ENCODE measurements around the gene MYT1. TPM values are rescaled to one million over a fixed set of nuclear protein-coding genes. Genes with fewer than 3 reads are reported as not detected.

The MYT1 gene
- total and polyA plus RNA-seq, 2 donors (not counting 1 experiment from before 2014, with no cell fraction given), result not detected

DNA sequence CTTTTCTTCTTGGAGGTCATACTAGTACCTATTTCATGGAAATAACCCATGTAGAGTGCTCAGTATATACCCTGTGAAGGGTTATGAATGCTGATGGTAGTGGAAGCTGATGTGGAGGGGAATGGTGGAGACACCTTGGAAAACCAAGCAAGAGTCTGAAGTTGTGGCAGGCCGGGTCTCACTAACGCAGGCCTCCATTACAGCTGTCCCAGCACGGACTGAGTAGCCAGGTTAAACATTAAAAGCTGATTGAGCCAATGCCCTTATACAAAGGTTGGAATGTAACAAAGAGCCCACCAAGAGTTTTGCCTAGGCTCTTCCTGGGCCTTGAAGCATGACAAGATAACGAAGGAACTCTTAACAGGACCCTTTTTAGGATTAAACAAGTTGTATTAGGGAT is 89.2 kb downstream of the MYT1 start:
- Histone ChIP-seq H3K9ac (ENCODE audit: insufficient read depth, low read length) (no peak overlapping the region), H3K27me3 (ENCODE audit: control insufficient read depth, insufficient read depth, low read length) (peaks cover 11% of the 10 kb centered on the region), H2AFZ (ENCODE audit: low read length) (no peak overlapping the region), H3K4me2 (ENCODE audit: extremely low read depth, insufficient read depth, low read length) (no peak overlapping the region), H3K27ac (ENCODE audit: insufficient read depth, low read length) (no peak overlapping the region), H3K79me2 (ENCODE audit: control insufficient read depth, insufficient read depth, low read length) (peaks cover 7% of the 10 kb centered on the region), H3K36me3 (ENCODE audit: control insufficient read depth, insufficient read depth, low read length) (no peaks in the 10 kb centered on the region), H3K4me3 (replicated peaks in 1 of 4; ENCODE audit: control extremely low read depth in 1 of 4, insufficient read depth in 1 of 4, low read depth in 3 of 4, low read length in 4 of 4) (no peak overlapping the region), H4K20me1 (ENCODE audit: control insufficient read depth, extremely low read depth, insufficient read depth, low read length) (no peaks in the 10 kb centered on the region), H3K9me3 (ENCODE audit: control insufficient read depth, insufficient read depth, low read depth, low read length) (no peaks in the 10 kb centered on the region), H3K4me1 (ENCODE audit: control insufficient read depth, extremely low read depth, insufficient read depth, low read length) (peaks cover 4% of the 10 kb centered on the region)
- TF ChIP-seq, protein P1, sequence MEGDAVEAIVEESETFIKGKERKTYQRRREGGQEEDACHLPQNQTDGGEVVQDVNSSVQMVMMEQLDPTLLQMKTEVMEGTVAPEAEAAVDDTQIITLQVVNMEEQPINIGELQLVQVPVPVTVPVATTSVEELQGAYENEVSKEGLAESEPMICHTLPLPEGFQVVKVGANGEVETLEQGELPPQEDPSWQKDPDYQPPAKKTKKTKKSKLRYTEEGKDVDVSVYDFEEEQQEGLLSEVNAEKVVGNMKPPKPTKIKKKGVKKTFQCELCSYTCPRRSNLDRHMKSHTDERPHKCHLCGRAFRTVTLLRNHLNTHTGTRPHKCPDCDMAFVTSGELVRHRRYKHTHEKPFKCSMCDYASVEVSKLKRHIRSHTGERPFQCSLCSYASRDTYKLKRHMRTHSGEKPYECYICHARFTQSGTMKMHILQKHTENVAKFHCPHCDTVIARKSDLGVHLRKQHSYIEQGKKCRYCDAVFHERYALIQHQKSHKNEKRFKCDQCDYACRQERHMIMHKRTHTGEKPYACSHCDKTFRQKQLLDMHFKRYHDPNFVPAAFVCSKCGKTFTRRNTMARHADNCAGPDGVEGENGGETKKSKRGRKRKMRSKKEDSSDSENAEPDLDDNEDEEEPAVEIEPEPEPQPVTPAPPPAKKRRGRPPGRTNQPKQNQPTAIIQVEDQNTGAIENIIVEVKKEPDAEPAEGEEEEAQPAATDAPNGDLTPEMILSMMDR (conservative IDR thresholded peaks at IDR 0.05 in 1 of 2, IDR thresholded peaks at IDR 0.05 in 1 of 2; ENCODE audit: low read depth in 1 of 2, low read length in 2 of 2), result no peak
- TF ChIP-seq EZH2 (IDR thresholded peaks at IDR 0.05; ENCODE audit: low read length, missing control alignments), result no peak
- DNase-seq (ENCODE audit: low read depth in 2 of 2), result no peak

DNA sequence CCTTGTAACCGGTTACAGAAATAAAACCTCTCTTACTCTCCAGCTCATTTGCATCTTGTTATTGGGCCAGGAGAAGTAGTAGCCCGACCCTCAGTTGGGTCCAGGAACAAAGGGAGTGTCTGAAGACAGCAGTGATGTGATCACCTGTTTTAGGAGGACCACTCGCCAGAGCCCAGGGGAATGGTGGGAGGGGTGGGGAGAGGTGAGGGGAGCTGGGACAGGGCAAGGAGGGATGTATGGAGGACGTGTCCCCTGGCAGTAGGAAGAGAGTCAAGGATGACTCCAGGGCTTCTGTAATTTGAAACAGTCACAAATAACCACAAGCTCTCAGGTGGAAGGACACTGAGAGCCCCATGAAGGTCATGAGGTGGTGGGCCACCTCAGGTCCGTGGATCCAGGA is 89.9 kb downstream of the MYT1 start:
- Histone ChIP-seq H3K4me2 (ENCODE audit: extremely low read depth, insufficient read depth, low read length) (no peak overlapping the region), H4K20me1 (ENCODE audit: control insufficient read depth, extremely low read depth, insufficient read depth, low read length) (no peaks in the 10 kb centered on the region), H2AFZ (ENCODE audit: low read length) (no peak overlapping the region)

DNA sequence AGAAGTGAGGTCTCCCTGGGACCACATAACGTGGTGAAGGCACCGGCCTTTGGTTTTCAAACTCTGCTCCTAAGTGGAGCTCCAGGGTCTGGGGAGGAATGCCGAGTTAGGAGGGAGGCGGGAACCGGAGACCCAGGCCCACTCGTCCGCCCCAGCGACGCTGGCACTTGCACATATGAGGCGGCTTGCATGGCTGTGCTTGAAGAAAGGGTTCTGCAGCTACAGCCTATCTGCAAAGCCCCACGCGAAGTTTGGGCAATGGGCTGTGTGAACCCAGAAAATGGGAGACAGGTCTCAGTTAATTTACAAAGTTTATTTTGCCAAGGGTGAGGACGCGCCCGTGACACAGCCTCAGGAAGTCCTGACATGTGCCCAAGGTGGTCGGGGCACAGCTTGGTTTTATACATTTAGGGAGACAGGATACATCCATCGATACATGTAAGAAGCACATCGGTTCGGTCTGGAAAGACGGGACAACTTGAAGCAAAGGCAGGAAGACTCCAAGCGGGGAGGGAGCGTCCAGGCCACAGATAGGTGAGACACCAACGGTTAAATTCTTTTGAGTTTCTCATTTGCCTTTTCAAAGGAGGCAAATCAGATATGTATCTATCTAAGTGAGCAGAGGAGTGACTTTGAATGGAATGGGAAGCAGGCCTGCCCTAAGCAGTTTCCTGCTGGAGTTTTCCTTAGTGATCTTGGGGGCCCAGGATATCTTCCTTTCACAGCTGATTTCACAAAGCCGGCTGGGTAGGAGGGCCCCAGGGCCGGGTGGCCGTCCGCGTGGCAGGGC is 90.5 kb downstream of the MYT1 start:
- TF ChIP-seq, protein P1 (conservative IDR thresholded peaks at IDR 0.05 in 1 of 2, IDR thresholded peaks at IDR 0.05 in 1 of 2; ENCODE audit: low read depth in 1 of 2, low read length in 2 of 2), result no peak
- TF ChIP-seq EZH2 (IDR thresholded peaks at IDR 0.05; ENCODE audit: low read length, missing control alignments), result no peak
- H3K9me3 ChIP-seq (ENCODE audit: control insufficient read depth, insufficient read depth, low read depth, low read length), result no peaks in the 10 kb centered on the region
- H3K79me2 ChIP-seq (ENCODE audit: control insufficient read depth, insufficient read depth, low read length), result peaks cover 7% of the 10 kb centered on the region
- peaks cover 4% of the 10 kb centered on the region for H3K4me1 ChIP-seq (ENCODE audit: control insufficient read depth, extremely low read depth, insufficient read depth, low read length)
- peak overlapping the region; percentile 41 to 93 (median 56) for H3K4me3 ChIP-seq (replicated peaks in 1 of 4; ENCODE audit: control extremely low read depth in 1 of 4, insufficient read depth in 1 of 4, low read depth in 3 of 4, low read length in 4 of 4)
- no peaks in the 10 kb centered on the region for H4K20me1 ChIP-seq (ENCODE audit: control insufficient read depth, extremely low read depth, insufficient read depth, low read length)
- H3K27ac ChIP-seq (ENCODE audit: insufficient read depth, low read length), result peak overlapping the region; percentile 63
- H2AFZ ChIP-seq (ENCODE audit: low read length), result peak overlapping the region; percentile 92
- no peaks in the 10 kb centered on the region for H3K36me3 ChIP-seq (ENCODE audit: control insufficient read depth, insufficient read depth, low read length)
- DNase-seq (ENCODE audit: low read depth in 2 of 2), result no peak
- peak overlapping the region; percentile 81 for H3K4me2 ChIP-seq (ENCODE audit: extremely low read depth, insufficient read depth, low read length)
- peak overlapping the region; percentile 82 for H3K9ac ChIP-seq (ENCODE audit: insufficient read depth, low read length)
- peaks cover 8% of the 10 kb centered on the region for H3K27me3 ChIP-seq (ENCODE audit: control insufficient read depth, insufficient read depth, low read length)

More for the DNA sequence above, 89.9 kb downstream of the MYT1 start:
- Histone ChIP-seq H3K4me3 (replicated peaks in 1 of 4; ENCODE audit: control extremely low read depth in 1 of 4, insufficient read depth in 1 of 4, low read depth in 3 of 4, low read length in 4 of 4) (no peak overlapping the region), H3K79me2 (ENCODE audit: control insufficient read depth, insufficient read depth, low read length) (peaks cover 7% of the 10 kb centered on the region), H3K27me3 (ENCODE audit: control insufficient read depth, insufficient read depth, low read length) (peaks cover 9% of the 10 kb centered on the region), H3K36me3 (ENCODE audit: control insufficient read depth, insufficient read depth, low read length) (no peaks in the 10 kb centered on the region), H3K27ac (ENCODE audit: insufficient read depth, low read length) (no peak overlapping the region), H3K9ac (ENCODE audit: insufficient read depth, low read length) (no peak overlapping the region), H3K9me3 (ENCODE audit: control insufficient read depth, insufficient read depth, low read depth, low read length) (no peaks in the 10 kb centered on the region), H3K4me1 (ENCODE audit: control insufficient read depth, extremely low read depth, insufficient read depth, low read length) (peaks cover 4% of the 10 kb centered on the region)
- DNase-seq (ENCODE audit: low read depth in 2 of 2), result no peak
- no peak for TF ChIP-seq EZH2 (IDR thresholded peaks at IDR 0.05; ENCODE audit: low read length, missing control alignments)
- TF ChIP-seq, protein P1 (conservative IDR thresholded peaks at IDR 0.05 in 1 of 2, IDR thresholded peaks at IDR 0.05 in 1 of 2; ENCODE audit: low read depth in 1 of 2, low read length in 2 of 2), result no peak
